Measurements from ENCODE around the gene ATP6V1G1.

DNA sequence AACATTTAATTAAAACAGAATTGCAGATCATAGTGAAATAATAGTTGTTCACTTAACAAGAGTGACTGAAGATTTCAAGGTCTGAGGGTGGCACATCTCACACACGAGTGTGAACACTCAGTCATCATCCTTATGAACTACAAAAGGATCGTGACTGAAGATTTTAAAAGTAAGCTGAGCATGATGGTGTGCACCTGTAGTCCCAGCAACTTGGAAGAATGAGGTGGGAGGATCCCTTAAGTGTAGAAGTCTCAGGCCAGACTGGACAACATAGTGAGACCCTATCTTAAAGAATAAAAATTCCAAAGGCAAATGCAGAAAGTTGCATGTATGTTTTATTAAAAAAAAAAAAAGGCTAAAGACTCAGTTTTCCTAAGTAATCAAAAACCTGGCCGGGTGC lies 22.4 kb upstream of the ATP6V1G1 start:
- TF ChIP-seq CTCF (IDR thresholded peaks at IDR 0.05; ENCODE audit: poor library complexity, severe bottlenecking) (no peak), TAF1 (IDR thresholded peaks at IDR 0.05; ENCODE audit: low read depth) (no peak), EP300 (conservative IDR thresholded peaks at IDR 0.05; ENCODE audit: poor library complexity, severe bottlenecking) (no peak), MXI1 (conservative IDR thresholded peaks at IDR 0.05; ENCODE audit: poor library complexity, severe bottlenecking) (no peak), EZH2 (IDR thresholded peaks at IDR 0.05; ENCODE audit: borderline replicate concordance, insufficient read depth, low read length, poor library complexity, severe bottlenecking) (no peak)

Measured in neural cell (in vitro differentiated cells).